Stimulated activated CD4-positive, alpha-beta T cell treated with anti-CD3 and anti-CD28 coated beads, TNF-alpha, amount 100 ng/mL, for 1 hour (primary cell): Measurements from ENCODE around the gene SMG5.
"Not testable (repeated sequence)": the region's sequence is repeated elsewhere in the genome, so short reads cannot be mapped to it uniquely, and the experiment has no call there.

Experiments used
- DNase-seq, 3 donors: peaks; one replicate each; pipeline ENCODE4 v3.0.0-alpha.2; 2020; ENCODE audit warnings: low read depth in 3 of 3, low spot score in 1 of 3

Gene SMG5

DNA sequence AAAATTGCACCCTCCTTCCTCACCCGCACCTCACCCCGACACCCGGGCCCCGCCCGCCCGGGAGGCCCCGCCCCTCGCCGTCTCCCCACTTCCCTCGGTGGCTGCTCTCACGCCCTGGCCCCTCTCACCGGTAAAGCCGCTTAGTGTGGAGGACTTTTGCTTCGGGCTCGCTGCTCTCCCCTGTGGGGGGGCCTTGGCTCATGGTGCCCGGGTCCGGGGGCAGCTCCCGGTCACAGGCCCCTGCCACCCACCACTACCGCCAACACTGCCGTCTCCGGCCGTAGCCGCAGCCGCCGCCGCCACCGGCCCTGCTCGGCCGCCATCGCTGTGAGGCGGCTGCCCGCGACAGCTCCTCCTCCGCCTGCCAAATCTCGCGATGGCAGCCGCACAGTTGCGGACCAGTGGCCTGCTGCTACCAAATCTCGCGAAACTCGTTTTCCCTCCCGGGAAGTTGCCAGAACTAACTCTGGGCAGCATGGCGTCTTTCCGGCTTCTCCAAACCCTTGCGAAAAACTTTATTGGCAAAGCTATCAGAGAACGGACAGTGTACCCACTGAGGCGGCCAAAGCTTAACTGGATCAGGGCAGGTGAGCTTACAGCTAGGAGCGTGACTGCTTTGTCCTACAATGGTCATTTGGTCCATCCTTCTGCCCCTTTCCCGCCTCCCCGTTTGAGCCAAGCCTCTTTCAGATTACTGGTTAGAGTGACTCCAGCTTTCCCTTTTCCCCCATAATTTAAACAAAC is at the start of gene SMG5:
Gene SMG5, minus strand, starts transcription at position 347 of the 744 bp plus-strand sequence. Its CDS starts 145 bp downstream, at position 202.
- DNase-seq, result peak; percentile 86 to 93 (median 92)

DNA sequence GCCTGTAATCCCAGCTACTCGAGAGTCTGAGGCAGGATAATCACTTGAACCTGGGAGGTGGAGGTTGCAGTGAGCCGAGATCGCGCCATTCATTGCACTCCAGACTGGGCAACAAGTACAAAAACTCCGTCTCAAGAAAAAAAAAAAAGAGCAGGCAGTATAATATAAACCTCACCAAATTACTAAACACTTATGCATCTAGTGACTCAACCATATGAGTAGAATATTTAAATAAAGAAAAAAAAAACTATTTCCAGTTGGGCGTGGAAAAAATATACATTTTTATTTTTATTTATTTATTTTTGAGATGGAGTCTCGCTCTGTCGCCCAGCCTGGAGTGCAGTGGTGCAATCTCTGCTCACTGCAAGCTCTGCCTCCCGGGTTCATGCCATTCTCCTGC is 40.6 kb upstream of the SMG5 start:
- DNase-seq, result not testable (repeated sequence)

- DNase-seq, result no peak
Observed at GRCh38 chr1:156320560-156320959, 37.9 kb upstream of the SMG5 start.

- DNase-seq, result no peak
Observed at GRCh38 chr1:156319664-156320063, 37.0 kb upstream of the SMG5 start.

DNA sequence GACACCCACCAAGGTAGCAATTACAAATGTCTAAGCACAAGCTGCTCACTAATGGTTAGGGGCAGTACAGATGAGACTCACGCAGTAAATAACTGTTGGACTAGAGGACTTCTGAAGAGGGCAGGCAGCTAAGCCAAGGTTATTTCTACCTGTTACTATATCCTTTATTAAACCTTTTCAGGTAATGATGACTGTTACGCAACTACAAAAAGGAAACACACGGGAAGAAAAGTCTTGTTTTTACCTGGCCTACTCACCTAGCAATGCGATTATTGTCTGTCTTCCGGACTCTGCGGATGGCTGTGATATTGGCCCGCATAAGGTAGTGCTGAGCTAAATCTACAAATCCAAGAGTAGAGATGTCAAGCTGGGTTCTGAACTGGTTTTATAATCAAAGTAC is 34.3 kb upstream of the SMG5 start:
- no peak for DNase-seq

DNA sequence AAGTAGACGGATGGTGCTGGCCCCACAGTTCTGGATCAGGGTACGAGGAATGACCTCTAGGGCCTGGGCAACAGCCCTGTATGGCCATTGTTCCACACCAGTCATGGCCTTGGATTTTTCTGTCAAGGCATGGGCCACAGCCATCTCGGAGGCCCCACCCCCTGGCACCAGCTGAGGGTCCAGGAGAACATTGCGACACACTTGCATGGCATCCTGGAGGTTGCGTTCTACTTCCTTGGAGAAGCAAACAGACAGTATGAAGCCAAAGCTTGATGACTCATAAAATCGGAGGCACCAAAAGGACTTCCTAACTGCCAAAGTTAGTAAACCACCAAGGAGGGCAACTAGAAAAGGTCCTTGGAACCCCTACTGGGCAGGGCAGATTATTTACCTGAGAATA is 28.3 kb upstream of the SMG5 start:
- DNase-seq, result no peak

- no peak for DNase-seq
Observed at GRCh38 chr1:156308078-156308477, 25.5 kb upstream of the SMG5 start.

DNA sequence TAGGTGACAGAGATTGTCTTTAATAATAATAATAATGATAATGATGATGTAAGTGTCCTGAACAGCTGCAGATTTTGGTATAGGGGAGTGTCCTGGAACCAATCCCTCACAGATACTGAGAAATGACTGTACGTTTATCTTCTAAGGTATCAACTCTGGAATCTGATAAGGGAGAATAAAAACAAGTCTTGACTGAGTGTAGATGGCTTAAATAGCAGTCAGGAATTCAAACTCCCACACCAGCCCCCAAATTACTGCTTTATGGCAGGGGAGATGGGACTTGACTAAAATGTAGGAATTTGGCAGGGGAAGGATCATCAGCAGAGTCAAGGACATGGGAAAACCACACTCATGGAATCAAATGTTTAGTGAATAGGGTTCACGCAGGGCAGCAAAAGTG is 22.6 kb upstream of the SMG5 start:
- no peak for DNase-seq

GRCh38 chr1:156303241-156303640 is 20.6 kb upstream of the SMG5 start:
- DNase-seq, result no peak

DNA sequence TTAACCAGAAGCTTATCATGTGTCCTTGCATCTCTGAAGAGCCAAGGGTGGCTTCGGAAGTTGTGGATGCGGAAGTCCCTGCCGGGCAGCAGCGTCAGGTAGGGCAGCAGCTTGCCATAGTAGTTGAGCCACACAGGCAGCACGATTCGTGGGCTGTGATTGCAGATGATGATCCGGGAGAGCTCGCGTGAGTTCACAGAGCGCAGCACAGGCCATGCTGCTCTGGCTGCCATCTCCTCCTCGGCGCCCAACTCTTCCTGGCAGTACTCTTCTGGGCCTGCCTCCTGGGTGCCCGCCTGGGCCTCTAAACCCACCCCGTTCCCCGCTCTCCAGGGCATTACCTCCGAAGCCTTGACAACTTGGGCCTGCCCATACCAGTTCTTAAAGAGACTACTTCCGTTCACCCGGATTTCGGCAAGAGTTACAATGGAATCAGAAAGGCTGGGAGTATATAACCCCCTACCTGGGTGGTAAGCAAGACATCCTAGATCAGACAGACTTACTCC is 16.3 kb upstream of the SMG5 start, which contains the start of gene VHLL:
Gene VHLL, minus strand, starts transcription at position 456 of the 506 bp plus-strand sequence. Its CDS starts 118 bp downstream, at position 338.
- DNase-seq, result no peak

DNA sequence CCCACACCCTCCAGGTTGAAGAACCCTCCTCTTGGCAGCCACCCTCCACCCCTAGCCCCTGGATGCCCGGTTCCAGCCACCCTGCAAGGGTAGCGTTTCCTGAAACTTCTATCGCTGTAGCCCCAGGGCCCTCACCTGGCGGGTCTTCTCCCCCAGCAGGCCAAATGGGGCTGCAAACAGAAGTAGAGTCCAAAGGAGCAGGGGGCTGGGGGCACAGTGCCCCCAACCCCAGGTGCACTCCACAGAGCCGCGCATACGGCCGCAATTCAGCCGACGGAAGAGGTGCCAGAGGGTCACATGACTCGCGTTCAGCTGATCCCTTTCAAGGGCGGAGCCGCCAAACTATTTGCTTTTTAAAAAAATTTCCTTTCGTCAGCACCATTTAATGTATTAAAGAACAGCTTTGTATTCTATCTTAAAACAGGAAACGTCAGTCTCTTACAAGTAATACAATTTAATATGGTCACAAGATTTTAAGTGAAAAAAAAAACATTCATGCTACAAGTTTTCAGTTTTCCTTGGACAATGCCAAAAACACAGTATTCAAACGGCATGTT is 12.8 kb upstream of the SMG5 start, which contains the start of gene GLMP:
Gene GLMP, minus strand, starts transcription at position 289 of the 557 bp plus-strand sequence. Its CDS starts 34 bp downstream, at position 255.
- DNase-seq, result peak in 1 of 3 donors; percentile 13

DNA sequence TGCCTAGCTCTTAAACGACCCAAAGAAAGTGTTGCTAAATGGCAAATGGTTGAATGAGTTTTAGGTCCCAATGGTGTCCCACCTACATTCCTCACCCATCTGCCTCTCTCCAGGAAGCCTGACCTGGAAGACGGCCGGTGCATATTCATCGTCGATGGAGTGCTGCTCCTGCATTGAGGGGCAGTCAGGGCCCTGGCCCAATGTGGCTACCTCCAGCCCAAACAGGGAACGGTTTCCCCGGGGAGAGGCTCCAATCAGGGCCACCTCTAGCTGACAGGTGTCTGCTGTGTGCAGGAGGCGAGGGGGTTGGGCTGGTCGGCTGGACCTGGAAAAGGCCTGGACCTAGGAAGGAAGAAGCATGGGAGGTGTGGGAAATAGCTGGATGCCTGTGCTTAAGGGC is 11.3 kb upstream of the SMG5 start:
- no peak for DNase-seq

DNA sequence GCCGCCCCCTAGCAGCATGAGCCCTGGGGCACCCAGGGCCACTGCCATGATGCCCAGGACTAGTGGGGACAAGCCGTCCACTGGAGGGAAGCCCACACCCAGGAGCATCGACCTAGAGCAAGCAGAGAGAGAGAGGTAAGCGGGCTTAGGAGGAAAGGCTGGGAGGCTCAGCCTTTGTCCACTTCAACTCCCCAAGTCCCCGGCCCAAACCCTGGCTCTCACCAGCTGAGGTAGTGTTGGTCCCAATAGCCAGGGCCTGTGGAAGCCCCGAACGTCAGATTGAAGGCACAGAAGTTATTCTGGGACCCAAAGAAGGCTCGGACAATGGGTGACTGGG is 10.4 kb upstream of the SMG5 start:
- DNase-seq, result no peak

DNA sequence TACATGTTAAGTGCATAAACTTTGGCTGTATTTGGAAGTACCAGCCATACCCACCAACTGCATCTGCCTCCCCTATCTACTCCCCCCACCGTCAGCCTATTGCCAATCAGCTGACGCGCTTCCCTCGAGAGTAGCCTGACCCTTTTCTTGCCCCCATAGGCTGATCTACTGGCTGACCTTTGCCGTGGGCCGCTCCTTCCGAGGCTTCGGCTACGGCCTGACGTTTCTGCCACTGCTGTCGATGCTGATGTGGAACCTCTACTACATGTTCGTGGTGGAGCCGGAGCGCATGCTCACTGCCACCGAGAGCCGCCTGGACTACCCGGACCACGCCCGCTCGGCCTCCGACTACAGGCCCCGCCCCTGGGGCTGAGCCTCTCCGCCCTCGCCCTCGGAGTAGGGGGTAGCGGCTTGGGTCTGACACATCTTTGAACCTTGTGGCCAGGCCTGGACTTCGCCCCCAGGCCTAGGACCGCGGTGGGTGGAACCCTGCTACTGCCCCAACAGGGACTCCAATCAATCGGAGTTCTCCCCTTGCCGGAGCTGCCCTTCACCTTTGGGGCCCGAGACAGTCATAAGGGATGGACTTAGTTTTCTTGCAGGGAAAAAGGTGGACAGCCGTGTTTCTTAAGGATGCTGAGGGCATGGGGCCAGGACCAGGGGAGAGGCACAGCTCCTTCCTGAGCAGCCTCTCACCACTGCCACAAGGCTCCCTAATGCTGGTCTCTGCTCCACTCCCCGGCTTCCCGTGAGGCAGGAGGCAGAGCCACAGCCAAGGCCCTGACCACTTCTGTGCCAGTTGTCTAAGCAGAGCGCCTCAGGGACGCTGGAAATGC is 8.8 kb upstream of the SMG5 start:
- DNase-seq, result no peak

- DNase-seq, result no peak
Observed at GRCh38 chr1:156289857-156290256, 7.2 kb upstream of the SMG5 start.

- DNase-seq, result no peak
Observed at GRCh38 chr1:156286061-156286460, 3.4 kb upstream of the SMG5 start.

DNA sequence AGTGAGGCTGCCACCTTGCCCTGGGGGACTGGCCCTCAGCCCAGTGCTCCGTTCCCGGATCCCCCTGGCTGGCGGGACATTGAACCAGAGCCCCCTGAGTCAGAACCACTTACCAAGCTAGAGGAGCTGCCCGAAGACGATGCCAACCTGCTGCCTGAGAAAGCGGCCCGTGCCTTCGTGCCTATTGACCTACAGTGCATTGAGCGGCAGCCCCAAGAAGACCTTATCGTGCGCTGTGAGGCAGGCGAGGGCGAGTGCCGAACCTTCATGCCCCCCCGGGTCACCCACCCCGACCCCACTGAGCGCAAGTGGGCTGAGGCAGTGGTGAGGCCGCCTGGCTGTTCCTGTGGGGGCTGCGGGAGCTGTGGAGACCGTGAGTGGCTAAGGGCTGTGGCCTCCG is 2.8 kb upstream of the SMG5 start:
- no peak for DNase-seq

- no peak for DNase-seq
Observed at GRCh38 chr1:156284757-156285156, 2.1 kb upstream of the SMG5 start.

DNA sequence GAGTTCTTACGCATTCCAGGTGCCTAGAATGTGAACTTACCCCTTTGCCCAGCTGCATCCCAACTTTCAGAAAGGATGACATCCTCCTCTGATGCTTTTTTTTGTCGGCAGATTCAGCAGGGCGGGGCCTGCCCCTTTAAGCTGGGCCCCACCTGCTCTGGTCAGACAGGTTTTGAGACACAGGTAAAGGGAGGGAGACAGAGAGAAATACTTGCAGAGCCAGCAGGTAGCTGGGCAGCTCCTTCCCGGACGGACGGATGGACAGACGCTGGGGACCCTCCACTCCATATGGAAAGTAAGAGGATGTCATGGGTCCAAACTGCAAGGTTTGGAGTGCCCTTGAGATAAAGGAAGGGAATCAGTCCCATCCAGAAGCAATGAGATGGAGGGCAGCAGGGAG is 1.5 kb upstream of the SMG5 start, which contains the start of gene TMEM79:
Gene TMEM79, plus strand, starts transcription at position 214 of the 400 bp plus-strand sequence. CDS start 902 bp downstream, outside the sequence.
- DNase-seq, result no peak

- no peak for DNase-seq
Observed at GRCh38 chr1:156283521-156283920, 896 bp upstream of the SMG5 start.

DNA sequence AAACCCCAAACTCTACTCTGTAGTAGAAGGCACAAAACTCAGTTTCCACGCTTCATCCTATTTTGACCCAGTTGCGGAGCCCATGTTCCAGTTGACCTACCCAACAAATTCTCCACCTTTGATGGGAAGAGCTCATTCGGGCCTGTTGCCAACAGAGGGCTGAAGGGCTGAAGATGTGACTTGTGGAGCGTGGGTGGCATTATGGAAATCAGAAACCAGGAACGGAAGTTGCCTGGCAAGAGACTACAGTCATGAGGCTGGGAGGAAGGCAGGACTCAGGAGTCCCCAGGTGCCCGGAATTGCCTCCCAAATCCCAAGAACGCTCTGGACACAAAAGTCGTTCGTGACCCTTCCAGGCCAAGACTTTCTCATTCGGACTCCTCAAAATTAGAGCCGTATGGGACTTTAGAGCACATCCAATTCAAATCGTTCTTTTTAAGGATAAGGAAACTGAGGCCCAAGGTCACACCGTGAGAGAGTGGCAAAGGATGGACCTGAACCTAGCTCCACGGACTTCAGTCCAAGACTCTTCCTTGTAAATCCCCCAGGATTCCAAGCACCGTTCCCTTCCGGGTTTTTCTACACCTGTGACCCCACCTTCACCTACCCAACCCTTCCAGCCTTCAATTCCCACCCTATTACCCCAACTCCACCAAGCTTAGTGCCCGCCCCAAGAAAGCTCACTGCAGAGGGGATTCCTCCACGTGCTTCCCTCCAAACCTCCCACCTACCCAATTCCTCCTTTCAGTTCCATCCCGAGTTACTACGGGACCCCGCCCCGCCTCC is 739 bp downstream of the SMG5 start:
- no peak for DNase-seq
